Measurements from ENCODE around the gene KLK1.

- TF ChIP-seq POLR2A (IDR thresholded peaks at IDR 0.05) (no peak), CTCF (IDR thresholded peaks at IDR 0.05) (no peak), POLR2AphosphoS5 (IDR thresholded peaks at IDR 0.05) (no peak), EP300 (IDR thresholded peaks at IDR 0.05) (no peak)
Observed at GRCh38 chr19:50842130-50842529, 18.5 kb upstream of the KLK1 start.
